ENCODE measurements around the gene POLR2M.

GRCh38 chr15:57663262-57663661 is 43.3 kb upstream of the POLR2M start:
- no peak for TF ChIP-seq GATA2 (IDR thresholded peaks at IDR 0.05; ENCODE audit: low read depth, low read length)
- no peak for TF ChIP-seq GATA3 (IDR thresholded peaks at IDR 0.05; ENCODE audit: low read depth, low read length)

All from SH-SY5Y (cell line).